HepG2 (cell line): ENCODE measurements around the gene QRSL1. TPM values are rescaled to one million over a fixed set of nuclear protein-coding genes. Genes with fewer than 3 reads are reported as not detected.
A peak's percentile ranks its signal among the peaks of the same experiment; 100 is the strongest.

Experiments used
- ATF7-NPFF ChIP-seq: sonication (generic); formaldehyde crosslinking; IDR thresholded peaks from 2 replicates; pipeline ENCODE4 v1.8.1; 2023; ENCODE audit warnings: mild to moderate bottlenecking, low read depth, missing genetic modification reagents, moderate library complexity
- ELF1 ChIP-seq: sonication (generic); formaldehyde crosslinking; IDR thresholded peaks from 2 replicates; pipeline ENCODE4 v1.4.0; 2020; ENCODE audit warnings: missing genetic modification reagents
- GABPB1 ChIP-seq: IDR thresholded peaks from 2 replicates; pipeline ENCODE4 v1.6.1; 2016; ENCODE audit warnings: mild to moderate bottlenecking, missing genetic modification reagents, moderate library complexity, missing compliant biosample characterization
- GLI4 ChIP-seq: sonication (generic); formaldehyde crosslinking; IDR thresholded peaks from 2 replicates; pipeline ENCODE4 v1.5.1; 2020; ENCODE audit warnings: missing genetic modification reagents, mild to moderate bottlenecking, moderate library complexity, borderline replicate concordance
- ISL2 ChIP-seq: sonication (generic); formaldehyde crosslinking; IDR thresholded peaks from 2 replicates; pipeline ENCODE4 v1.5.0; 2020; ENCODE audit warnings: missing genetic modification reagents
- KAT8 ChIP-seq: IDR thresholded peaks from 2 replicates; pipeline ENCODE4 v1.6.1; 2016; ENCODE audit warnings: missing genetic modification reagents, missing compliant biosample characterization
- NFYC ChIP-seq: IDR thresholded peaks from 2 replicates; pipeline ENCODE4 v1.6.1; 2016; ENCODE audit warnings: missing genetic modification reagents, missing compliant biosample characterization
- SP2 ChIP-seq: sonication (generic); formaldehyde crosslinking; IDR thresholded peaks from 2 replicates; pipeline ENCODE4 v1.5.1; 2020; ENCODE audit warnings: mild to moderate bottlenecking, missing genetic modification reagents
- ZC3H4 ChIP-seq: sonication (generic); formaldehyde crosslinking; IDR thresholded peaks from 2 replicates; pipeline ENCODE4 v1.4.0; 2020; ENCODE audit warnings: missing genetic modification reagents, borderline replicate concordance
- ZNF160 ChIP-seq: sonication (generic); formaldehyde crosslinking; IDR thresholded peaks from 2 replicates; pipeline ENCODE4 v1.8.0; 2022; ENCODE audit warnings: mild to moderate bottlenecking, inconsistent platforms, missing genetic modification reagents
- ZNF331 ChIP-seq: sonication (generic); formaldehyde crosslinking; IDR thresholded peaks from 2 replicates; pipeline ENCODE4 v1.4.0; 2020; ENCODE audit warnings: missing genetic modification reagents
- ZNF556 ChIP-seq: sonication (generic); formaldehyde crosslinking; IDR thresholded peaks from 2 replicates; pipeline ENCODE4 v1.4.0; 2020; ENCODE audit warnings: mild to moderate bottlenecking, missing genetic modification reagents, borderline replicate concordance
- ZNF558 ChIP-seq: sonication (generic); formaldehyde crosslinking; IDR thresholded peaks from 2 replicates; pipeline ENCODE4 v1.9.0; 2022; ENCODE audit warnings: mild to moderate bottlenecking, missing genetic modification reagents, borderline replicate concordance
- ZNF563 ChIP-seq: sonication (generic); formaldehyde crosslinking; IDR thresholded peaks from 2 replicates; pipeline ENCODE4 v1.8.0; 2022; ENCODE audit warnings: mild to moderate bottlenecking, moderate library complexity, missing genetic modification reagents
- ZSCAN22 ChIP-seq: sonication (generic); formaldehyde crosslinking; IDR thresholded peaks from 2 replicates; pipeline ENCODE4 v1.4.0; 2020; ENCODE audit warnings: mild to moderate bottlenecking, missing genetic modification reagents
- polyA plus RNA-seq, 8 experiments: library from polyadenylated mRNA; depleted of rRNA in 3 of 8; stranded (reverse) in 7 of 8; unstranded in 1 of 8; fragments of >200 nt; fragmentation: Illumina TruSeq in 4 of 8; extraction: Trizol in 4 of 8; gene quantifications; 2 replicates each; pipeline versions ENCODE4 v1.2.1 to v1.2.3, GENCODE V29; 2011 to 2016; ENCODE audit warnings: low read depth in 4 of 8, missing spikeins in 1 of 8, mixed read lengths in 1 of 8; ENCODE audit not compliant: insufficient read depth in 1 of 8
- total RNA-seq, 5 experiments: library from RNA; depleted of rRNA; stranded (reverse); fragments of >200 nt; fragmentation: Illumina TruSeq; extraction: Trizol; gene quantifications; 2 replicates each; pipeline ENCODE4 v1.2.3, GENCODE V29; 2016; ENCODE audit warnings: low read depth in 1 of 5
- TF ChIP-seq, protein P1 (sequence below): sonication (generic); formaldehyde crosslinking; conservative IDR thresholded peaks from 2 replicates; pipeline ENCODE4 v1.8.0; 2022; ENCODE audit warnings: mild to moderate bottlenecking, moderate library complexity, missing genetic modification reagents
- TF ChIP-seq, protein P2 (sequence below): sonication (generic); formaldehyde crosslinking; IDR thresholded peaks from 2 replicates; pipeline ENCODE4 v1.4.0; 2020; ENCODE audit warnings: missing genetic modification reagents, borderline replicate concordance
- TF ChIP-seq, protein P3 (sequence below): sonication (generic); formaldehyde crosslinking; IDR thresholded peaks from 2 replicates; pipeline ENCODE4 v1.5.1; 2020; ENCODE audit warnings: missing genetic modification reagents, mild to moderate bottlenecking, borderline replicate concordance
- TF ChIP-seq, protein P4 (sequence below): sonication (generic); formaldehyde crosslinking; IDR thresholded peaks from 2 replicates; pipeline ENCODE4 v1.4.0; 2020; ENCODE audit warnings: mild to moderate bottlenecking, missing genetic modification reagents
- TF ChIP-seq, protein P5 (sequence below): sonication (generic); formaldehyde crosslinking; IDR thresholded peaks from 2 replicates; pipeline ENCODE4 v1.5.1; 2020; ENCODE audit warnings: missing genetic modification reagents, mild to moderate bottlenecking, borderline replicate concordance

Gene QRSL1
- total and polyA plus RNA-seq, 2 of the 13 experiments (the other 11 are each of a cell fraction or from before 2014, with no cell fraction given), result 8.2 to 22.3 TPM

DNA sequence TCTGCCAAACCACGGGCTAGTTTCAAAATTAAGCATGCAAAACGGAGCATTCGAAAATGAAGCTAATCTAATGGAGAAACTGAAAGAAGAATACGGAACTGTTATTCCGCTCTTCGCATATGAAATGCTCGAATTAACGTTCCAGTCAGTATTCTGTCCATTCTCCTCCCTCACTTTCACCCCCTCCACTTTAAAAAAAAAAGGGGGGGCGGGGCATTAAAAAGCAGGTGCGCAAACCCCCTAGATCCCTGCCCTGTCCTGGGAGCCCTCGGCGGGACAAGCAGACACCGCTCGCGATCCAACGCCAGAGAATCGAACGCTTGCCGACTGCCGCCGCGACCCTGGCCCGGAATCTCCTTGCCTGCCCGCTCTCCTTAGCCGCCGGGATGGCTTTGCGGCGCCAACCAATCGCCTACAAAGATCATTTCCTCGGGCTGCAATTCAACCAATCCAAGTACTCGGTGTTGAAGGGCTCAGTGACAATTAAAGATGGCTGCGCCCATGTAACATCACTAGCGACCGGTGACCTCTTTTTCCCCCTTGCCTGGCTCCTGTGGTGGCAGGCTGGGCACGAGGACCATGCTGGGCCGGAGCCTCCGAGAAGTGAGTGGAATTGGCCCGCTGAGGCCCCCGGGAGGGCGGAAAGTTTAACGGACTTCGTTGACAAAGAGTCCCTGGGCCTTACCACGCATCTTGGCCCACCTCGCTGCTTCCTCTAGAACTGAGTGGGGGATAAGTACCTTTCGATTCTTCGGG lies at the start of gene QRSL1, which contains the start of gene RTN4IP1 (continued):
- TF ChIP-seq, protein P1, sequence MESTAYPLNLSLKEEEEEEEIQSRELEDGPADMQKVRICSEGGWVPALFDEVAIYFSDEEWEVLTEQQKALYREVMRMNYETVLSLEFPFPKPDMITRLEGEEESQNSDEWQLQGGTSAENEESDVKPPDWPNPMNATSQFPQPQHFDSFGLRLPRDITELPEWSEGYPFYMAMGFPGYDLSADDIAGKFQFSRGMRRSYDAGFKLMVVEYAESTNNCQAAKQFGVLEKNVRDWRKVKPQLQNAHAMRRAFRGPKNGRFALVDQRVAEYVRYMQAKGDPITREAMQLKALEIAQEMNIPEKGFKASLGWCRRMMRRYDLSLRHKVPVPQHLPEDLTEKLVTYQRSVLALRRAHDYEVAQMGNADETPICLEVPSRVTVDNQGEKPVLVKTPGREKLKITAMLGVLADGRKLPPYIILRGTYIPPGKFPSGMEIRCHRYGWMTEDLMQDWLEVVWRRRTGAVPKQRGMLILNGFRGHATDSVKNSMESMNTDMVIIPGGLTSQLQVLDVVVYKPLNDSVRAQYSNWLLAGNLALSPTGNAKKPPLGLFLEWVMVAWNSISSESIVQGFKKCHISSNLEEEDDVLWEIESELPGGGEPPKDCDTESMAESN, result 0 out of 2 replicates have a peak, but pooled peaks have one; percentile 22
- TF ChIP-seq, protein P2, sequence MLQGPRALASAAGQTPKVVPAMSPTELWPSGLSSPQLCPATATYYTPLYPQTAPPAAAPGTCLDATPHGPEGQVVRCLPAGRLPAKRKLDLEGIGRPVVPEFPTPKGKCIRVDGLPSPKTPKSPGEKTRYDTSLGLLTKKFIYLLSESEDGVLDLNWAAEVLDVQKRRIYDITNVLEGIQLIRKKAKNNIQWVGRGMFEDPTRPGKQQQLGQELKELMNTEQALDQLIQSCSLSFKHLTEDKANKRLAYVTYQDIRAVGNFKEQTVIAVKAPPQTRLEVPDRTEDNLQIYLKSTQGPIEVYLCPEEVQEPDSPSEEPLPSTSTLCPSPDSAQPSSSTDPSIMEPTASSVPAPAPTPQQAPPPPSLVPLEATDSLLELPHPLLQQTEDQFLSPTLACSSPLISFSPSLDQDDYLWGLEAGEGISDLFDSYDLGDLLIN (CRISPR knock-in tag), result peak; percentile 83; the same call in 1 of the 2 replicates
- TF ChIP-seq, protein P3, sequence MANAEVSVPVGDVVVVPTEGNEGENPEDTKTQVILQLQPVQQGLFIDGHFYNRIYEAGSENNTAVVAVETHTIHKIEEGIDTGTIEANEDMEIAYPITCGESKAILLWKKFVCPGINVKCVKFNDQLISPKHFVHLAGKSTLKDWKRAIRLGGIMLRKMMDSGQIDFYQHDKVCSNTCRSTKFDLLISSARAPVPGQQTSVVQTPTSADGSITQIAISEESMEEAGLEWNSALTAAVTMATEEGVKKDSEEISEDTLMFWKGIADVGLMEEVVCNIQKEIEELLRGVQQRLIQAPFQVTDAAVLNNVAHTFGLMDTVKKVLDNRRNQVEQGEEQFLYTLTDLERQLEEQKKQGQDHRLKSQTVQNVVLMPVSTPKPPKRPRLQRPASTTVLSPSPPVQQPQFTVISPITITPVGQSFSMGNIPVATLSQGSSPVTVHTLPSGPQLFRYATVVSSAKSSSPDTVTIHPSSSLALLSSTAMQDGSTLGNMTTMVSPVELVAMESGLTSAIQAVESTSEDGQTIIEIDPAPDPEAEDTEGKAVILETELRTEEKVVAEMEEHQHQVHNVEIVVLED (CRISPR knock-in tag), result no peak
- TF ChIP-seq ZNF160, result no peak
- no peak for TF ChIP-seq ZSCAN22 (CRISPR knock-in tag)
- TF ChIP-seq ZNF558 (CRISPR knock-in tag), result peak; percentile 58; the same call in 1 of the 2 replicates
- 0 out of 2 replicates have a peak, but pooled peaks have one; percentile 15 for TF ChIP-seq ZNF331
- no peak for TF ChIP-seq ZC3H4 (CRISPR knock-in tag)
- TF ChIP-seq ISL2 (CRISPR knock-in tag), result peak; percentile 57; the same call in 1 of the 2 replicates
- TF ChIP-seq GABPB1 (CRISPR knock-in tag), result peak; percentile 57
- TF ChIP-seq, protein P4, sequence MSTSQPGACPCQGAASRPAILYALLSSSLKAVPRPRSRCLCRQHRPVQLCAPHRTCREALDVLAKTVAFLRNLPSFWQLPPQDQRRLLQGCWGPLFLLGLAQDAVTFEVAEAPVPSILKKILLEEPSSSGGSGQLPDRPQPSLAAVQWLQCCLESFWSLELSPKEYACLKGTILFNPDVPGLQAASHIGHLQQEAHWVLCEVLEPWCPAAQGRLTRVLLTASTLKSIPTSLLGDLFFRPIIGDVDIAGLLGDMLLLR, result peak; percentile 63; the same call in 1 of the 2 replicates
- TF ChIP-seq ZNF556 (CRISPR knock-in tag), result peak; percentile 65; the same call in 1 of the 2 replicates
- TF ChIP-seq KAT8, result peak; percentile 97
- TF ChIP-seq GLI4 (CRISPR knock-in tag), result no peak
- TF ChIP-seq, protein P5, sequence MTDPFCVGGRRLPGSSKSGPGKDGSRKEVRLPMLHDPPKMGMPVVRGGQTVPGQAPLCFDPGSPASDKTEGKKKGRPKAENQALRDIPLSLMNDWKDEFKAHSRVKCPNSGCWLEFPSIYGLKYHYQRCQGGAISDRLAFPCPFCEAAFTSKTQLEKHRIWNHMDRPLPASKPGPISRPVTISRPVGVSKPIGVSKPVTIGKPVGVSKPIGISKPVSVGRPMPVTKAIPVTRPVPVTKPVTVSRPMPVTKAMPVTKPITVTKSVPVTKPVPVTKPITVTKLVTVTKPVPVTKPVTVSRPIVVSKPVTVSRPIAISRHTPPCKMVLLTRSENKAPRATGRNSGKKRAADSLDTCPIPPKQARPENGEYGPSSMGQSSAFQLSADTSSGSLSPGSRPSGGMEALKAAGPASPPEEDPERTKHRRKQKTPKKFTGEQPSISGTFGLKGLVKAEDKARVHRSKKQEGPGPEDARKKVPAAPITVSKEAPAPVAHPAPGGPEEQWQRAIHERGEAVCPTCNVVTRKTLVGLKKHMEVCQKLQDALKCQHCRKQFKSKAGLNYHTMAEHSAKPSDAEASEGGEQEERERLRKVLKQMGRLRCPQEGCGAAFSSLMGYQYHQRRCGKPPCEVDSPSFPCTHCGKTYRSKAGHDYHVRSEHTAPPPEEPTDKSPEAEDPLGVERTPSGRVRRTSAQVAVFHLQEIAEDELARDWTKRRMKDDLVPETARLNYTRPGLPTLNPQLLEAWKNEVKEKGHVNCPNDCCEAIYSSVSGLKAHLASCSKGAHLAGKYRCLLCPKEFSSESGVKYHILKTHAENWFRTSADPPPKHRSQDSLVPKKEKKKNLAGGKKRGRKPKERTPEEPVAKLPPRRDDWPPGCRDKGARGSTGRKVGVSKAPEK (CRISPR knock-in tag), result no peak
- TF ChIP-seq ELF1 (CRISPR knock-in tag), result peak; percentile 71
- TF ChIP-seq SP2 (CRISPR knock-in tag), result 0 out of 2 replicates have a peak, but pooled peaks have one; percentile 16
- TF ChIP-seq ATF7-NPFF (CRISPR knock-in tag), result 0 out of 2 replicates have a peak, but pooled peaks have one; percentile 27
- TF ChIP-seq NFYC, result peak; percentile 98
- peak; percentile 54; the same call in 1 of the 2 replicates for TF ChIP-seq ZNF563 (CRISPR knock-in tag)
